ENCODE results near the gene SRSF2. TPM values are rescaled to one million over a fixed set of nuclear protein-coding genes. Genes with fewer than 3 reads are reported as not detected.
A peak's percentile ranks its signal among the peaks of the same experiment; 100 is the strongest.

SRSF2 gene
- total and polyA plus RNA-seq, 9 of the 15 experiments (the other 6 are each of a cell fraction or from before 2014, with no cell fraction given) = 161 to 583 (median 393) TPM

GRCh38 chr17:76726231-76726775 is 10.8 kb downstream of the SRSF2 start, which contains the start of gene JMJD6 (continued):
- TF ChIP-seq NFE2L1 (tag; IDR thresholded peaks at IDR 0.05; ENCODE audit: borderline replicate concordance, low read depth) = no peak
- TF ChIP-seq POLR2G (IDR thresholded peaks at IDR 0.05; ENCODE audit: low read depth, low read length) = peak; percentile 96
- no peak for TF ChIP-seq ARID1B (IDR thresholded peaks at IDR 0.05)
- TF ChIP-seq SNIP1 (IDR thresholded peaks at IDR 0.05; ENCODE audit: low read depth) = no peak
- no peak for TF ChIP-seq XRCC4 (IDR thresholded peaks at IDR 0.05; ENCODE audit: extremely low read depth, insufficient read depth, insufficient read length)
- no peak for TF ChIP-seq ZNF449 (CRISPR knock-in tag; IDR thresholded peaks at IDR 0.05)
- no peak for TF ChIP-seq ZNF134 (CRISPR knock-in tag; conservative IDR thresholded peaks at IDR 0.05)
- TF ChIP-seq CREB1 (IDR thresholded peaks at IDR 0.05) = peak; percentile 91
- peak; percentile 47; the same call in 1 of the 2 replicates for TF ChIP-seq CREB1 (CRISPR knock-in tag; IDR thresholded peaks at IDR 0.05)
- no peak for TF ChIP-seq ZNF143 (CRISPR knock-in tag; IDR thresholded peaks at IDR 0.05)
- no peak for TF ChIP-seq TAF9B (IDR thresholded peaks at IDR 0.05; ENCODE audit: partially characterized antibody)
- TF ChIP-seq HLTF (IDR thresholded peaks at IDR 0.05) = no peak
- no peak for TF ChIP-seq RAD51 (IDR thresholded peaks at IDR 0.05; ENCODE audit: borderline replicate concordance, low read depth)
- peak; percentile 74; the same call in 1 of the 2 replicates for TF ChIP-seq MAX (CRISPR knock-in tag; IDR thresholded peaks at IDR 0.05)
- TF ChIP-seq ELF4 (CRISPR knock-in tag; IDR thresholded peaks at IDR 0.05) = no peak
- TF ChIP-seq SAFB (IDR thresholded peaks at IDR 0.05; ENCODE audit: borderline replicate concordance, low read depth, low read length) = no peak
- no peak for TF ChIP-seq XRCC3 (IDR thresholded peaks at IDR 0.05)
- TF ChIP-seq NFYB (IDR thresholded peaks at IDR 0.05; ENCODE audit: extremely low read depth, insufficient read length) = peak; percentile 32
- no peak for TF ChIP-seq PATZ1 (CRISPR knock-in tag; IDR thresholded peaks at IDR 0.05; ENCODE audit: borderline replicate concordance)
- TF ChIP-seq ZBTB5 (IDR thresholded peaks at IDR 0.05) = no peak
- no peak for TF ChIP-seq HEY1 (CRISPR knock-in tag; IDR thresholded peaks at IDR 0.05; ENCODE audit: borderline replicate concordance)
- TF ChIP-seq ZNF830 (CRISPR knock-in tag; IDR thresholded peaks at IDR 0.05) = no peak
- TF ChIP-seq ARID3A (IDR thresholded peaks at IDR 0.05; ENCODE audit: borderline replicate concordance, low read depth, low read length) = no peak

Measured in K562 (cell line).